Measurements from ENCODE around the gene CREBBP. TPM values are rescaled to one million over a fixed set of nuclear protein-coding genes. Genes with fewer than 3 reads are reported as not detected.
A peak's percentile ranks its signal among the peaks of the same experiment; 100 is the strongest.

Gene CREBBP
- total RNA-seq, 4 donors from 2014 or later = 76.3 to 152 (median 105) TPM

GRCh38 chr16:3789375-3790099, 91.0 kb downstream of the CREBBP start:
- Histone ChIP-seq H3K9me3 (no peaks in the 10 kb centered on the region), H3K4me1 (peaks cover 20% of the 10 kb centered on the region), H3K27me3 (no peaks in the 10 kb centered on the region), H3K36me3 (peaks cover 71% of the 10 kb centered on the region), H3K4me3 (no peak overlapping the region), H3K27ac (no peak overlapping the region)
- WGBS = 82% methylated on average over 8 of the region's 8 CpGs
- DNase-seq (ENCODE audit: low spot score in 2 of 2) = no peak
- TF ChIP-seq POLR2AphosphoS5 (IDR thresholded peaks at IDR 0.05) (no peak), POLR2A (IDR thresholded peaks at IDR 0.05) (no peak), CTCF (IDR thresholded peaks at IDR 0.05) (no peak), EP300 (IDR thresholded peaks at IDR 0.05) (no peak)

GRCh38 chr16:3788711-3789374, 91.7 kb downstream of the CREBBP start:
- no peak overlapping the region for H3K27ac ChIP-seq
- no peaks in the 10 kb centered on the region for H3K9me3 ChIP-seq
- 85% methylated on average over 9 of the region's 9 CpGs for WGBS
- no peak overlapping the region for H3K4me3 ChIP-seq
- TF ChIP-seq POLR2A (IDR thresholded peaks at IDR 0.05) (no peak), POLR2AphosphoS5 (IDR thresholded peaks at IDR 0.05) (no peak), CTCF (IDR thresholded peaks at IDR 0.05) (no peak), EP300 (IDR thresholded peaks at IDR 0.05) (no peak)
- no peaks in the 10 kb centered on the region for H3K27me3 ChIP-seq
- DNase-seq (ENCODE audit: low spot score in 2 of 2) = peak in 1 of 2 donors; percentile 67
- peaks cover 16% of the 10 kb centered on the region for H3K4me1 ChIP-seq
- H3K36me3 ChIP-seq = peaks cover 72% of the 10 kb centered on the region

- WGBS = 86% methylated on average over 9 of the region's 10 CpGs
- H3K36me3 ChIP-seq = peaks cover 76% of the 10 kb centered on the region
These were observed 92.4 kb downstream of the CREBBP start for GRCh38 chr16:3787924-3788661.

GRCh38 chr16:3785413-3785812, 95.1 kb downstream of the CREBBP start:
- no peak overlapping the region for H3K4me3 ChIP-seq
- no peaks in the 10 kb centered on the region for H3K4me1 ChIP-seq
- no peak for TF ChIP-seq POLR2A (IDR thresholded peaks at IDR 0.05)
- no peak for TF ChIP-seq CTCF (IDR thresholded peaks at IDR 0.05)
- no peak for TF ChIP-seq EP300 (IDR thresholded peaks at IDR 0.05)
- no peak for TF ChIP-seq POLR2AphosphoS5 (IDR thresholded peaks at IDR 0.05)
- no peaks in the 10 kb centered on the region for H3K27me3 ChIP-seq
- no peak for DNase-seq (ENCODE audit: low spot score in 2 of 2)
- no peaks in the 10 kb centered on the region for H3K9me3 ChIP-seq
- H3K27ac ChIP-seq = no peak overlapping the region
- 94% methylated on average over 12 of the region's 12 CpGs for WGBS
- H3K36me3 ChIP-seq = peaks cover 74% of the 10 kb centered on the region

More at GRCh38 chr16:3787924-3788661, 92.4 kb downstream of the CREBBP start:
- DNase-seq (ENCODE audit: low spot score in 2 of 2) = peak in 1 of 2 donors; percentile 50
- H3K9me3 ChIP-seq = no peaks in the 10 kb centered on the region
- H3K4me1 ChIP-seq = peaks cover 8% of the 10 kb centered on the region
- H3K4me3 ChIP-seq = no peak overlapping the region
- no peak for TF ChIP-seq POLR2A (IDR thresholded peaks at IDR 0.05)
- no peak for TF ChIP-seq CTCF (IDR thresholded peaks at IDR 0.05)
- no peak for TF ChIP-seq POLR2AphosphoS5 (IDR thresholded peaks at IDR 0.05)
- TF ChIP-seq EP300 (IDR thresholded peaks at IDR 0.05) = no peak
- no peaks in the 10 kb centered on the region for H3K27me3 ChIP-seq
- H3K27ac ChIP-seq = no peak overlapping the region

GRCh38 chr16:3783516-3783915, 97.0 kb downstream of the CREBBP start:
- Histone ChIP-seq H3K27ac (no peak overlapping the region), H3K27me3 (no peaks in the 10 kb centered on the region), H3K4me1 (no peaks in the 10 kb centered on the region), H3K4me3 (no peak overlapping the region), H3K36me3 (peaks cover 80% of the 10 kb centered on the region), H3K9me3 (no peaks in the 10 kb centered on the region)
- no peak for DNase-seq (ENCODE audit: low spot score in 2 of 2)
- TF ChIP-seq POLR2AphosphoS5 (IDR thresholded peaks at IDR 0.05) = no peak
- TF ChIP-seq POLR2A (IDR thresholded peaks at IDR 0.05) = no peak
- no peak for TF ChIP-seq EP300 (IDR thresholded peaks at IDR 0.05)
- TF ChIP-seq CTCF (IDR thresholded peaks at IDR 0.05) = no peak
- WGBS = 85% methylated on average over 3 of the region's 3 CpGs

Data from suprapubic skin (tissue), 4 donors.